Right ventricle myocardium inferior (tissue), 1 donor: ENCODE measurements around the gene APOL6. TPM values are rescaled to one million over a fixed set of nuclear protein-coding genes. Genes with fewer than 3 reads are reported as not detected.
"Not testable (repeated sequence)": the region's sequence is repeated elsewhere in the genome, so short reads cannot be mapped to it uniquely, and the experiment has no call there.

Source experiments
- ATAC-seq: fragments of 200-7000 bp; cut with Tn5 transposase; one replicate; pipeline ENCODE4 v1.9.1; 2020; ENCODE audit warnings: mild to moderate bottlenecking, moderate library complexity
- DNase-seq: peaks from one replicate; pipeline ENCODE4 v3.0.0; 2021; ENCODE audit errors: missing footprints
- intact Hi-C: fragments of 100-400 bp; cut with DNase I; formaldehyde crosslinking; loops from one replicate; pipeline ENCODE4 v1.11.0; 2022
- total RNA-seq: library from RNA; stranded (reverse); fragmentation: NEBNext Ultra II Directional; extraction: Animal tissue kit (Norgen Biotek cat#: 25700); gene quantifications from one replicate; pipeline ENCODE4 v1.2.1, GENCODE V29; 2021
- donor health status: DM: no; HTN: yes; CAD: no; lungs with severe emphysema.

The APOL6 gene
- total RNA-seq, 1 donor from 2014 or later: 6.6 TPM

DNA sequence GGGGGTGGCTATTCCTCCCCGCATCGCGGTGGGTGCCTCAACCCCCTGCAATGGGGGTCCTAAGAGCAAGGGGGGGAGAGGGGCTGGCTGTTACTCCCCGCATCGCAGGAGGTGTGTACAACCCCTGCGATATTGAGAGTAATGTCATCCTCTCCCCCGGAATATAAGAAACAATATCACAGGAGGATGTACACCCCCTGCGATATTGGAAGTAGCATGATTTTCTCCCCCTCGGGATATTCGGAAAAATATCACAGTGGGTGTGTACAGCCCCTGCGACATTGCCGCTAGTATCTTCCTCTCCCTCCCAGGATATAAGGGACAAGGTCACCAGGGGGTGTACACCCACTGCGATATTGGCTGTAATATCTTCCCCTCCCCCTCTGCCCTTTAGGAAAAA is 47.0 kb downstream of the APOL6 start:
- DNase-seq (no peak), ATAC-seq (no peak)
- intact Hi-C loops: no loop called here

DNA sequence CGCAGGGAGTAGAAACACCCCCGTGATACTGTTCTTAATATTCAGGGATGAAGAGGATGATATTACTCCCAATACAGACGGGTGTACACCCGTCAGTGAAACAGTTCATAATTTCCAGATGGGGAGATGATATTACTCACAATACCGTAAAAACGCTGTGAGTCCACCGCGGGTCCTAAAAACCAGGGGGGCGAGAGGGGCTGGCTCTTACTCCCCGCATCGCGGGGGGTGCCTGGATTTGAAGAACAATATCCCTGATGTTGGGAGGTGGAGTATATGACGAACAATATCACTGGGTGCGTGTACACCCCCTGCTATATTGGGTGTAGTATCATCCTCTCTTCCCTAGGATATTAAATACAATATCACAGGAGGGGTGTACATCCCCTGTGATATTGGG is 48.9 kb downstream of the APOL6 start:
- intact Hi-C loops: no loop called here
- DNase-seq: no peak
- no peak for ATAC-seq

DNA sequence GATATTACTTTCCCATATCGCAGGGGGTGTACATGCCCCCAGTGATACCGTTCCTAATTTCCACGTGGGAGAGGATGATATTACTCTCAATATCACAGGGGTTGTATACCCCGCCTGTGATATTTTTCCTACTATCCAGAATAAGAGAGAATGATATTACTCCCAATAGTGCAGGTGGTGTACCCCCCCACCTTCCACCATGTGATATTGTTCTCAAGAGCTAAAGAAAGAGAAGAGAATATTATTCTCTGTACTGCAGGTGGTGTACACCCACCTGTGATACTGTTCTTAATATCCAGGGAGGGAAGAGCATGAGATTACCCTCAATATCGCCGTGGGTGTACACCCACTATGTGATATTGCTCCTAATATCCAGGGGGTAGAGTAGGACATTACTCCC is 51.6 kb downstream of the APOL6 start:
- ATAC-seq, intact Hi-C loops, DNase-seq: not testable (repeated sequence)

DNA sequence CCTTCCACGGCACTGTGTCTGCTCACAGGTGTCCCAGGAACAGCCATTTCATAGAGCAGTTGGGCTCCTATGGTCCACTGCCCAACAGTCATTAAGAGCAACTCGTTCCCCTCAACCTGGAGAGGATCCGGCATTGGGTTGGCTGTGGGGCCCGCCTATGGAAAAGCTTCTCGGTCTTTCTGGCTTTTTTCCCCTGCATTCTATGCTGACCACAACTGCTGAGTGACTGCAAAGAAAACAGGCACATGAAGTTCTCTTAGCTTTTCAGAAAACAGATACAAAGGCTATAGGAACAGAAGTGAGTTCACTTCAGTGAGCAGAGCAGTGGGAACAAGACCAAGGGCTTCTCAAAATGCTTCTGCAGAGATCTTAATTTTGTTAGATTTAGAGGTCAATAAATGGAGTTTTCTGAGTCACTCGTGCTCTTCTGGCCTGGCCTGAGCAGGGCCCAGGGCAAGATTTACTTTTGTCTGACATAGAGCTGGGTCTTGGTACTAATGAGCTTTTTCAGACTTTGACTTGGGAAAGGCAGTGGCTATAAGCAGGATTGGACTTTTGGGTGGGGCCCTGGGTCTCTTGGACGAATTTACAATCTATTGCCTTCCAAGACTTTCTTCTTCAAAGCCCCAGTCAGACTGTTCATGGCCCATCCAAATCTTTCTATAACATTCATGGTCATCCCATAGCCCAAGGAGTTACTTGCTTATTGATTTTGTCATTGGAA is 55.8 kb downstream of the APOL6 start:
- no peak for ATAC-seq
- no peak for DNase-seq
- intact Hi-C loops: no loop called here

DNA sequence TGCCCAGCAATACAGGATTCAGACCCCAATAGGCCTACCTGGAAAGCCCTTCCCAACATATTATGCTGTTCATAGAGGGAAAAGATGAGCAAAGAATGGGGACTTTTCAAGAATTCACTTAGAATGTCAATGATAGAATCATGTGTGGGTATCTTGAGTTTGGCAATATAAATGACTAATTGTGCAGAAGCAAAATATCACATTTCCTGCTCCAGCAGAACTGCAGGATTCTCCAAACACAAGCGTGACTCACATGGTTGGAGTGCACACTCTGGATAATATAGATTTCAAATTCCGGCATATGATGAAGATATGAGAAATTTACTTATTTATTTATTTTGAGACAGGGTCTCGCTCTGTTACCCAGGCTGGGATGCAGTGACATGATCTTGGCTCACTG is 56.9 kb downstream of the APOL6 start:
- intact Hi-C loops: no loop called here
- ATAC-seq: no peak
- no peak for DNase-seq

DNA sequence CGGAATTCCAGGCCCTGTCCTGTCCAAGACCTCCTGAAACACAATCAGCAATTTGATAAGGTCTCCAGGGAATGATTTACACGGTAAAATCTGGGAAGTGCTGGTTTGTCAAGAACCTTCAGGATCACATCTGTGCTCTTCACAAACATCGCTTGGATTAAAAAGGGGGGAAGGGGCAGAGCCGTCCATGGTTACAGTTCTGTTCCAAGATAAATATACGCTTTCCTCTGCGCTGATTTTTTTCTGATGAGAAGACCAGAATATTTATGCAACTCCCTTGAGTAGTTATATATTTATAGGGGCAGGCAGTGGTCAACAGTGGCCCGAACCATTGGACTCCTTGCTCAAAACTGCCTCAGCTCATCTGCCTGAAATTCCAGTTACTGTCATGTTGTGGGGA is 60.2 kb downstream of the APOL6 start:
- intact Hi-C loops: no loop called here
- ATAC-seq: peak; percentile 23
- DNase-seq: no peak

DNA sequence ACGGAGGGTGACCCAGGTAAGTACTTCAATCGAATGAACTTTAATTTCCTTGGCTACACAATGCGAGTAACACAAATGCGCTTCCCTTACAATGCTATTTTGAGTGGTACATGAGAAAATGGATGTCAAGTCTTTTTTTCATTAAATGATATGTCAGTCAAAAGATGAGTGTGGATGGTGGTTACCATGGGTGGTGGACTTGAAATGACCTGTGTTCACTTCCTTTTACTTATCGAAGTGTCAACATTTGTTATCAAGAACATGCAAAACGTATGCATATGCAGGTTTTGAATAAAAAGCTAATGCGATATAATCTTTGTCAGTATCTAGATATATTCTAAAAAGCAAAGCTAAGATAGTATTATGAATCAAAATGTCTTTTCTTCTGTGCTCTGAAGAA is 60.7 kb downstream of the APOL6 start:
- ATAC-seq: no peak
- DNase-seq: no peak
- intact Hi-C loops: no loop called here

GRCh38 chr22:35711336-35711735 is 63.1 kb downstream of the APOL6 start:
- ATAC-seq (no peak), DNase-seq (no peak)
- intact Hi-C loops: no loop called here

DNA sequence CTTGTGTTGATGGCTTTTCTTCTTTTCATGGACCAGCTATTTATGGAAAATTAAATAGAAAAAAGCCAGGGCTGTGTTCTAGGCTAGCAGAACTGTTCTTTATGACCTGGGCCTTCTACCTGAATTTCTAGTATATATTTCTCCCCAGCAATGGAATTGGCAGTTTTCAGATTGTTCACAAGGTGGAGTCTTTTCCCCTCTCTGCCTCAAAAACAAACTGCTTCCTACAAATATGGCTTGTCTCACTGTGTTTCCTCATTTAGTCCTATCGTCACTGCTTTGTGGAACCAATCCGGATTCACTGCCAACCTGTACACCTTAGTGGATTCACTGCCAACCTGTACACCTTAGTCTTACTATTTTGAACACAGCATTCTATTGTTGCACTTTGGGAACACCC is 64.4 kb downstream of the APOL6 start:
- ATAC-seq (no peak), DNase-seq (no peak)
- intact Hi-C loops: no loop called here

DNA sequence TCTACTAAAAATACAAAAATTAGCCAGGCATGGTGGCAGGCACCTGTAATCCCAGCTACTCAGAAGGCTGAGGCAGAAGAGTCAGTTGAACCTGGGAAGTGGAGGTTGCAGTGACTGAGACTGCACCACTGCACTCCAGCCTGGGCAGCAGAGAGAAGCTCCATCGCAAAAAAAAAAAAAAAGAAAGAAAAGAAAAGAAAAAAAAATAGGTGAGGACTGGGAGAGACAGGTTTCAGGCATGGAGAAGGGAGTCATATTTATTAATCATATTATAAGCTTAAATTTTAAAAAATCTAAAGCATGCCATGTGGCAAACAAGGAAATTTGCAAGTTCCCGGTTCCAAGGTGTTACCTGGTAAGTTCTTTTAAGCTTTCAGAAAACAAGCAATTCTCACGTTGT is 69.3 kb downstream of the APOL6 start, which contains the start of gene APOL5:
Gene APOL5 (plus strand): TSS at position 301 of the 400 bp plus-strand sequence. CDS start 0 bp downstream, at position 301.
- ATAC-seq (no peak), DNase-seq (no peak)
- intact Hi-C loops: no loop called here

Other genes starting within 250 kb of the APOL6 start
- gene MCM5, start 248.3 kb upstream of the APOL6 start, total RNA-seq: 13.6 TPM
- 9.5 TPM for gene RASD2, start 107.6 kb upstream of the APOL6 start, total RNA-seq
- 17,829 TPM for gene MB, start 31.1 kb upstream of the APOL6 start, total RNA-seq
- gene APOL5, start 69.4 kb downstream of the APOL6 start, total RNA-seq: not detected